Loucy (cell line): ENCODE measurements around the gene KCNA2.

ENCODE experiments used
- CTCF ChIP-seq: fragments of 200-600 bp; sonication (generic); conservative IDR thresholded peaks from 2 replicates; pipeline ENCODE4 v1.5.1; 2014; ENCODE audit warnings: mild to moderate bottlenecking, antibody characterized with exemption, low read length
- EZH2phosphoT487 ChIP-seq: fragments of 200-600 bp; IDR thresholded peaks from 2 replicates; pipeline ENCODE4 v1.6.1; 2018; ENCODE audit warnings: antibody characterized with exemption, mild to moderate bottlenecking, moderate library complexity, borderline replicate concordance

DNA sequence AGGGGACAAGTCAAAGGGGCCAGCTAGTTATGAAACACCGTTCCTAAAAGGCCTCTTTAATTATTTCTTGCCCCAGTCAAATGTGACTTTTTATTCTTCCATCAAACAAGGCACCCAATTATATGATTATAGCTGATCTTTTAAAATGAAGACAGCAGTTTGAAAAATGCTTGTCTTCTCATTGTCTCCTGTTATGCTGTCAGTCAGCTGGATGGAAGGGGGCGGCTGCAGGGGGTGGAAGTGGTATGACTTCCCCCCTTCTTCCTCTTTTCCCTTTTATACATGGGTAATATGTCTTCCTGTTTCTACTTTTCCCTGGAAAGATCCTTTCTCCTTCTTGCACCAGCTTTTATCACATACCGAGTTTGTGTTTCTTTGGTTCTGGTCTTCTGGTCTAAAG is 61.4 kb downstream of the KCNA2 start:
- TF ChIP-seq CTCF (no peak), EZH2phosphoT487 (no peak)
